ENCODE measurements around the gene SLC2A10. TPM values are rescaled to one million over a fixed set of nuclear protein-coding genes. Genes with fewer than 3 reads are reported as not detected.

Gene SLC2A10
- total and polyA plus RNA-seq, 2 experiments from 2014 or later, result 4.9 to 14.6 TPM

- no peak for TF ChIP-seq REST (IDR thresholded peaks at IDR 0.05; ENCODE audit: unreplicated experiment)
- TF ChIP-seq POLR2AphosphoS5 (IDR thresholded peaks at IDR 0.05; ENCODE audit: low read depth), result no peak
- TF ChIP-seq NANOG (IDR thresholded peaks at IDR 0.05; ENCODE audit: borderline replicate concordance), result no peak
- no peak for TF ChIP-seq EZH2phosphoT487 (IDR thresholded peaks at IDR 0.05; ENCODE audit: unreplicated experiment)
These were observed 39.7 kb downstream of the SLC2A10 start (continued) for GRCh38 chr20:46749147-46749546.

GRCh38 chr20:46751856-46752255 lies 42.4 kb downstream of the SLC2A10 start:
- DNase-seq (ENCODE audit: low spot score) (peak; percentile 50), ATAC-seq (no peak)
- no peaks in the 10 kb centered on the region for H3K27me3 ChIP-seq (ENCODE audit: insufficient read depth)
- TF ChIP-seq POLR2AphosphoS5 (IDR thresholded peaks at IDR 0.05; ENCODE audit: low read depth) (no peak), ETS1 (IDR thresholded peaks at IDR 0.05) (no peak)
- Mint-ChIP-seq H3K9me3 (no peaks in the 10 kb centered on the region), H3K27ac (no peak overlapping the region), H3K27me3 (ENCODE audit: insufficient read depth, low read depth, poor library complexity) (peaks cover 8% of the 10 kb centered on the region), H3K36me3 (ENCODE audit: low read depth) (no peaks in the 10 kb centered on the region), H3K4me3 (no peak overlapping the region), H3K4me1 (peaks cover 2% of the 10 kb centered on the region; the same call in 1 of the 3 replicates)
- H3K79me2 ChIP-seq (replicated peaks; ENCODE audit: insufficient read depth), result no peaks in the 10 kb centered on the region
- H3K4me2 ChIP-seq, result no peak overlapping the region
- no peaks in the 10 kb centered on the region for H3F3A ChIP-seq (replicated peaks; ENCODE audit: low read depth)
- H3K36me3 ChIP-seq (ENCODE audit: insufficient read depth), result no peaks in the 10 kb centered on the region
- H3K9me2 ChIP-seq (ENCODE audit: insufficient read depth), result no peaks in the 10 kb centered on the region
- H3K27ac ChIP-seq (ENCODE audit: low read depth), result no peak overlapping the region
- H3K4me3 ChIP-seq, result no peak overlapping the region
- no peaks in the 10 kb centered on the region for H3K4me1 ChIP-seq (ENCODE audit: insufficient read depth)
- no peaks in the 10 kb centered on the region for H4K20me1 ChIP-seq (replicated peaks; ENCODE audit: insufficient read depth)
- H2AFZ ChIP-seq, result 0 out of 2 replicates have a peak overlapping the region, but pooled peaks have one; percentile 23

- H3K9me3 Mint-ChIP-seq, result no peaks in the 10 kb centered on the region
- no peaks in the 10 kb centered on the region for H3K79me2 ChIP-seq (replicated peaks; ENCODE audit: insufficient read depth)
- H3K9me2 ChIP-seq (ENCODE audit: insufficient read depth), result no peaks in the 10 kb centered on the region
- H3K27ac Mint-ChIP-seq, result no peak overlapping the region
- peak overlapping the region; percentile 2; the same call in 1 of the 3 replicates for H3K4me3 Mint-ChIP-seq
- H3K4me3 ChIP-seq, result no peak overlapping the region
- TF ChIP-seq ZNF331 (CRISPR knock-in tag; IDR thresholded peaks at IDR 0.05; ENCODE audit: low read depth), result no peak
- peak; percentile 74 to 87 for TF ChIP-seq CTCF (conservative IDR thresholded peaks at IDR 0.05; ENCODE audit: low read depth in 2 of 2)
- no peaks in the 10 kb centered on the region for H4K20me1 ChIP-seq (replicated peaks; ENCODE audit: insufficient read depth)
- H3K27me3 ChIP-seq (ENCODE audit: insufficient read depth), result no peaks in the 10 kb centered on the region
- H2AFZ ChIP-seq, result no peak overlapping the region
- peak; percentile 73 for ATAC-seq
- H3K4me1 ChIP-seq (ENCODE audit: insufficient read depth), result no peaks in the 10 kb centered on the region
- H3K4me2 ChIP-seq, result peak overlapping the region; percentile 56; the same call in 1 of the 2 replicates
- H3F3A ChIP-seq (replicated peaks; ENCODE audit: low read depth), result no peaks in the 10 kb centered on the region
- peaks cover 2% of the 10 kb centered on the region; the same call in 1 of the 3 replicates for H3K4me1 Mint-ChIP-seq
- no peak overlapping the region for H3K27ac ChIP-seq (ENCODE audit: low read depth)
- peak; percentile 84 for DNase-seq (ENCODE audit: low spot score)
- H3K36me3 Mint-ChIP-seq (ENCODE audit: low read depth), result no peaks in the 10 kb centered on the region
- no peaks in the 10 kb centered on the region for H3K36me3 ChIP-seq (ENCODE audit: insufficient read depth)
- peaks cover 8% of the 10 kb centered on the region for H3K27me3 Mint-ChIP-seq (ENCODE audit: insufficient read depth, low read depth, poor library complexity)
These were observed 43.3 kb downstream of the SLC2A10 start for GRCh38 chr20:46752728-46753127.

All from GM23338 (cell line).